Measurements from ENCODE around the gene TPST1. TPM values are rescaled to one million over a fixed set of nuclear protein-coding genes. Genes with fewer than 3 reads are reported as not detected.

Gene TPST1
- total RNA-seq, 4 donors from 2014 or later = 21.0 to 97.0 (median 34.8) TPM

DNA sequence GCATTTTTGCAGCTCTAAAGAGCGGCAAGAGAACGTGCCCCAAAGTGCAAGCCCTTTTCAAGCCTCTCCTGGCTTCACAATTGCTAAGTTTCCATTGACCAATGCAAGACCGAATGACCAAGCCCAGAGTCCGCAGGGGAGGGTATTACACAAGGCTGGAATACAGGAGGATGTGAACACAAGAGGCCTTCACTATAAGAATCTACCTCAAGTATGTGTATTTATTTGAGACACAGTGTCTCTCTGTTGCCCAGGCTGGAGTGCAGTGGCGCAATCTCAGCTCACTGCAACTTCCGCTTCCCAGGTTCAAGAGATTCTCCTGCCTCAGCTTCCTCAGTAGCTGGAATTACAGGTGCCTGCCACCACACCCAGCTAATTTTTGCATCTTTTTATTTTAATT is 22.2 kb upstream of the TPST1 start:
- no peak for DNase-seq
- intact Hi-C loops (cut with DNase I; ENCODE audit: low total_unique reads) = no loop called here
- no peaks in the 10 kb centered on the region for H3K27me3 ChIP-seq
- TF ChIP-seq POLR2A (IDR thresholded peaks at IDR 0.05) = no peak
- TF ChIP-seq, protein P1, sequence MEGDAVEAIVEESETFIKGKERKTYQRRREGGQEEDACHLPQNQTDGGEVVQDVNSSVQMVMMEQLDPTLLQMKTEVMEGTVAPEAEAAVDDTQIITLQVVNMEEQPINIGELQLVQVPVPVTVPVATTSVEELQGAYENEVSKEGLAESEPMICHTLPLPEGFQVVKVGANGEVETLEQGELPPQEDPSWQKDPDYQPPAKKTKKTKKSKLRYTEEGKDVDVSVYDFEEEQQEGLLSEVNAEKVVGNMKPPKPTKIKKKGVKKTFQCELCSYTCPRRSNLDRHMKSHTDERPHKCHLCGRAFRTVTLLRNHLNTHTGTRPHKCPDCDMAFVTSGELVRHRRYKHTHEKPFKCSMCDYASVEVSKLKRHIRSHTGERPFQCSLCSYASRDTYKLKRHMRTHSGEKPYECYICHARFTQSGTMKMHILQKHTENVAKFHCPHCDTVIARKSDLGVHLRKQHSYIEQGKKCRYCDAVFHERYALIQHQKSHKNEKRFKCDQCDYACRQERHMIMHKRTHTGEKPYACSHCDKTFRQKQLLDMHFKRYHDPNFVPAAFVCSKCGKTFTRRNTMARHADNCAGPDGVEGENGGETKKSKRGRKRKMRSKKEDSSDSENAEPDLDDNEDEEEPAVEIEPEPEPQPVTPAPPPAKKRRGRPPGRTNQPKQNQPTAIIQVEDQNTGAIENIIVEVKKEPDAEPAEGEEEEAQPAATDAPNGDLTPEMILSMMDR (IDR thresholded peaks at IDR 0.05) = no peak
- H3K4me1 ChIP-seq = no peaks in the 10 kb centered on the region
- no peak overlapping the region for H3K27ac ChIP-seq
- H3K36me3 ChIP-seq = no peaks in the 10 kb centered on the region
- no peak overlapping the region for H3K4me3 ChIP-seq
- no peaks in the 10 kb centered on the region for H3K9me3 ChIP-seq

DNA sequence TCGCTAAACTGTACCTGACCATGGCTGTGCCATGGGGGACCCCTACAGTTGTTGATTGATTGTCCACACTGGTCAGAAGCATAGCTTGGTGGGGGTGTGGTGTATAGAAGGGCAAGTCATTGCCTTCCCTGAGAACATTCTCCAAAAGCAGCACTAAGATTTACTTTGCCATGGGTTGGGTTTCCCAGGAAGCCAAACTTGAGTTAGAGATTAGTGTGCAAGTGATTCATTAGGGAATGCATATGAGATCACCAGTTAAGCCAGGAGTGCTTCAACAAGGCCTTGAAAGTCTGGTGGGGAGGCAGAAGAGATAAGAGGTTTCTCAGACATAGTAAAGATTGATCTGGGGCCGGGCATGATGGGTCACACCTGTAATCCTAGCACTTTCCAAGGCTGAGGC is 21.4 kb upstream of the TPST1 start:
- no peak overlapping the region for H3K4me3 ChIP-seq
- intact Hi-C loops (cut with DNase I; ENCODE audit: low total_unique reads) = no loop called here
- H3K36me3 ChIP-seq = no peaks in the 10 kb centered on the region
- H3K9me3 ChIP-seq = no peaks in the 10 kb centered on the region
- no peak for DNase-seq
- H3K27me3 ChIP-seq = no peaks in the 10 kb centered on the region
- H3K27ac ChIP-seq = no peak overlapping the region
- H3K4me1 ChIP-seq = no peaks in the 10 kb centered on the region
- TF ChIP-seq POLR2A (IDR thresholded peaks at IDR 0.05) = no peak
- TF ChIP-seq, protein P1 (IDR thresholded peaks at IDR 0.05) = no peak

DNA sequence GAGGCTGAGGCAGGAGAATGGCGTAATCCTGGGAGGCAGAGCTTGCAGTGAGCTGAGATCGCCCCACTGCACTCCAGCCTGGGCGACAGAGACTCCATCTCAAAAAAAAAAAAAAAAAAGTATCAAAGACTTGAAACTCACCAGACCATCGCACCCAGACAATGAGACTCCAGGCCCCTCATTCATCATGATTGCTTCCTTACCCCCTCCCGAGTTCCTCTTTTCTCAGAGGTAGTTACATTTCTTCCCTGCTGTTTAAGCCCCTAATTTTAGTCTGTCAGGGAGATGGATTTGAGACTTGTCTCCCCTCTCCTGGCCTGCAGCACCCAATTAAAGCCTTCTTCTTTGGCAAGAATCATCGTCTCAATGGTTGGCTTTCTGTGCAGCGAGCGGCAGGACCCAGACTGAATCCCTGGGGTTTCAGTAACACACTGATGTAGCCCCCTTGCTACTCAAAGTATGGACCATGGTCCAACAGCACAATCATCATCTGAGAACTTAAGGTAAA is 19.4 kb upstream of the TPST1 start:
- Histone ChIP-seq H3K27ac (no peak overlapping the region), H3K4me1 (no peaks in the 10 kb centered on the region), H3K27me3 (no peaks in the 10 kb centered on the region), H3K9me3 (no peaks in the 10 kb centered on the region), H3K36me3 (no peaks in the 10 kb centered on the region), H3K4me3 (no peak overlapping the region)
- intact Hi-C loops (cut with DNase I; ENCODE audit: low total_unique reads) = no loop called here
- TF ChIP-seq POLR2A (IDR thresholded peaks at IDR 0.05) = no peak
- TF ChIP-seq, protein P1 (IDR thresholded peaks at IDR 0.05) = no peak
- no peak for DNase-seq

DNA sequence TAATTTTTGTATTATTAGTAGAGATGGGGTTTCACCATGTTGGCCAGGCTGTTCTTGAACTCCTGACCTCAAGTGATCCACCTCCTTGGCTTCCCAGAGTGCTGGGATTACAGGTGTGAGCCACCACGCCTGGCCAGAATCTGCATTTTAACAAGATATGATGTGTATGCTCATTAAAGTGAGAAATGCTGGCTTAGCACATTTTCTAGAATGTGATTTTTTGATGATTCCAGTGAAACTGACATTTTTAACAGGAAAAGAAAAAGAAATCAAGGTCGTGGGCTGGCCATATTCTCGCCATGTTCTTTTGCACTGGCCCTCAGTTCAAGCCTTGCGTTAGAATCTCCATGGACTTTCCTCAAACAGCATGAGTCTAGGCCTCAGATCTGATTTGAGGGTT is 18.1 kb upstream of the TPST1 start:
- Histone ChIP-seq H3K4me1 (no peaks in the 10 kb centered on the region), H3K27ac (no peak overlapping the region), H3K36me3 (no peaks in the 10 kb centered on the region), H3K27me3 (no peaks in the 10 kb centered on the region), H3K9me3 (no peaks in the 10 kb centered on the region), H3K4me3 (no peak overlapping the region)
- no peak for TF ChIP-seq POLR2A (IDR thresholded peaks at IDR 0.05)
- TF ChIP-seq, protein P1 (IDR thresholded peaks at IDR 0.05) = no peak
- intact Hi-C loops (cut with DNase I; ENCODE audit: low total_unique reads) = no loop called here
- no peak for DNase-seq

DNA sequence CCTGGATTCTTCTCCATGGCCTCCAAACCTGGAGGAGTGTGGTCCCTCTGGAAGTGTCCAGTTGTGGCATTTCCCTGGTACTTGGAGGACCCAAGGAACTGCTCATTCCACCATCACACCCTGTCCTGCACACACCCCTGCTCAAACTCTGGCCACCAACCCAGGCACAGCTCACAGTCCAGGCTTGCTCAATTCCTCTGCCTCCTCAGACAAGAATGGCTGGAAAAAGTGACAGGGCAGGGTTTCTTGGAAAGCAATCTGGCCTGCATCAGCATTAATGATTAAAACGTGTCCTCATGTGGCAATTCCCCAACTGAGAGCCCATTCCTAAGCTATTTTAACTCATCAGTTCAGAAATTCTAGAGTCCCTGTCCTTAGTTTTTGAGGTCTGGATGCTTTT is 17.2 kb upstream of the TPST1 start:
- intact Hi-C loops (cut with DNase I; ENCODE audit: low total_unique reads) = no loop called here
- no peak for DNase-seq
- H3K4me3 ChIP-seq = no peak overlapping the region
- H3K27ac ChIP-seq = no peak overlapping the region
- TF ChIP-seq POLR2A (IDR thresholded peaks at IDR 0.05) = no peak
- TF ChIP-seq, protein P1 (IDR thresholded peaks at IDR 0.05) = no peak
- H3K36me3 ChIP-seq = no peaks in the 10 kb centered on the region
- no peaks in the 10 kb centered on the region for H3K27me3 ChIP-seq
- no peaks in the 10 kb centered on the region for H3K9me3 ChIP-seq
- no peaks in the 10 kb centered on the region for H3K4me1 ChIP-seq
